Measurements from ENCODE around the gene CEP350. TPM values are rescaled to one million over a fixed set of nuclear protein-coding genes. Genes with fewer than 3 reads are reported as not detected.

The CEP350 gene
- total and polyA plus RNA-seq, 2 experiments from 2014 or later: 19.0 to 72.6 TPM

DNA sequence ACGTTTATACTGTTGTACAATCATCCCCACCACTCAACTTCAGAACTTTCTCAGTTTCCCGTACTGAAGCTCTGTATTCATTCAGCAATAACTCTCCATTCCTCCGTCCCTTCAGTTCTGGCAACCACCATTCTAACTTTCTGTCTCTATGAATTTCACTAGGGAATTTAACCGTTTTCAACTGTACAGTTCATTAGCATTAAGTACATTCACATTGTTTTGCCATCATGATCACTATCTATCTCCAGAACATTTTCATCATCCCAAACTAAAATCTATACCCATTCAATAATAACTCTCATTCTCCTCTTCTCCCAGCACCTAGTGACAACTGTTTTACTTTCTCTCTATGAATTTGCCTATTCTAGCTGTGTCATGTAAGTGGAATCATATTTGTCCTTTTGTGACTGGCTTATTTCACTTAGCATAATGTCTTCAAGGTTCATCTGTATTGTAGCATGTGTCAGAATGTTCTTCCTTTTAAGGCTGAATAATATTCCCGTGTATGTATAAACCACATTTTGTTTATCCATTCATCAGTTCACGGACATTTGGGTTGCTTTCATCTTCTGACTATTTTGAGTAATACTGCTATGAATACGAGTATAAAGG, 75.0 kb downstream of the CEP350 start:
- peaks cover 4% of the 10 kb centered on the region for H4K20me1 ChIP-seq (ENCODE audit: insufficient read depth, poor library complexity, severe bottlenecking)
- no peak overlapping the region for H3K27ac ChIP-seq
- 85% methylated on average over 7 of the region's 7 CpGs for WGBS (ENCODE audit: low lambda C conversion rate, missing lambda C conversion rate)
- no peak overlapping the region for H2AFZ ChIP-seq
- no peaks in the 10 kb centered on the region for H3K9me3 ChIP-seq (ENCODE audit: low read depth)
- no peaks in the 10 kb centered on the region for H3K79me2 ChIP-seq
- no peak for DNase-seq (ENCODE audit: low spot score)
- no peaks in the 10 kb centered on the region for H3K4me1 ChIP-seq (ENCODE audit: insufficient read depth)
- no peak for TF ChIP-seq EZH2 (IDR thresholded peaks at IDR 0.05; ENCODE audit: borderline replicate concordance)
- no peak for TF ChIP-seq EZH2phosphoT487 (IDR thresholded peaks at IDR 0.05; ENCODE audit: low read depth, severe bottlenecking, unreplicated experiment)
- TF ChIP-seq, protein P1, sequence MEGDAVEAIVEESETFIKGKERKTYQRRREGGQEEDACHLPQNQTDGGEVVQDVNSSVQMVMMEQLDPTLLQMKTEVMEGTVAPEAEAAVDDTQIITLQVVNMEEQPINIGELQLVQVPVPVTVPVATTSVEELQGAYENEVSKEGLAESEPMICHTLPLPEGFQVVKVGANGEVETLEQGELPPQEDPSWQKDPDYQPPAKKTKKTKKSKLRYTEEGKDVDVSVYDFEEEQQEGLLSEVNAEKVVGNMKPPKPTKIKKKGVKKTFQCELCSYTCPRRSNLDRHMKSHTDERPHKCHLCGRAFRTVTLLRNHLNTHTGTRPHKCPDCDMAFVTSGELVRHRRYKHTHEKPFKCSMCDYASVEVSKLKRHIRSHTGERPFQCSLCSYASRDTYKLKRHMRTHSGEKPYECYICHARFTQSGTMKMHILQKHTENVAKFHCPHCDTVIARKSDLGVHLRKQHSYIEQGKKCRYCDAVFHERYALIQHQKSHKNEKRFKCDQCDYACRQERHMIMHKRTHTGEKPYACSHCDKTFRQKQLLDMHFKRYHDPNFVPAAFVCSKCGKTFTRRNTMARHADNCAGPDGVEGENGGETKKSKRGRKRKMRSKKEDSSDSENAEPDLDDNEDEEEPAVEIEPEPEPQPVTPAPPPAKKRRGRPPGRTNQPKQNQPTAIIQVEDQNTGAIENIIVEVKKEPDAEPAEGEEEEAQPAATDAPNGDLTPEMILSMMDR (IDR thresholded peaks at IDR 0.05; ENCODE audit: poor library complexity): no peak
- no peak overlapping the region for H3K4me2 ChIP-seq
- no peaks in the 10 kb centered on the region for H3K36me3 ChIP-seq (replicated peaks; ENCODE audit: insufficient read depth, low read depth)
- no peaks in the 10 kb centered on the region for H3K27me3 ChIP-seq
- no peaks in the 10 kb centered on the region for H3K9me2 ChIP-seq (replicated peaks; ENCODE audit: insufficient read depth)
- H3K4me3 ChIP-seq: no peak overlapping the region

DNA sequence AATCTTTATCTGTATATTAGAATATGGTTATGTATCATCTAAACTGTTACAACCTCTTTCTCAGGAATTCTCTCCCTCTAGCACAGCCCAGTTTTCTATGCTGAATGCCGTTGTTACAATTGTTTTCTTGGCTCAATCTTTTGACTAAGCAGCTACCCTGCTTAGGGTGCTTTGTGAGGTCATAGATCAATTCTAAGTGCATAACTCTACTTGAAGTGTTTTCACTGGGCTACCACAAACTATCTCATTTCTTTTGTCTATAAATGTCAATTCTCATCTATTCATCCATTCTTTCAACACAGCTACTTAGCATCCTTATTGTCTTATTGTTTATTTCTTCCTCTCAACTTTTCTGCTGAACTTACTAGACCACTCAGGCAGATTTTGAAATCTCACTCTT, 77.1 kb downstream of the CEP350 start:
- no peak overlapping the region for H3K27ac ChIP-seq
- no peaks in the 10 kb centered on the region for H3K36me3 ChIP-seq (replicated peaks; ENCODE audit: insufficient read depth, low read depth)
- TF ChIP-seq, protein P1 (IDR thresholded peaks at IDR 0.05; ENCODE audit: poor library complexity): no peak
- TF ChIP-seq EZH2 (IDR thresholded peaks at IDR 0.05; ENCODE audit: borderline replicate concordance) (no peak), EZH2phosphoT487 (IDR thresholded peaks at IDR 0.05; ENCODE audit: low read depth, severe bottlenecking, unreplicated experiment) (no peak)

DNA sequence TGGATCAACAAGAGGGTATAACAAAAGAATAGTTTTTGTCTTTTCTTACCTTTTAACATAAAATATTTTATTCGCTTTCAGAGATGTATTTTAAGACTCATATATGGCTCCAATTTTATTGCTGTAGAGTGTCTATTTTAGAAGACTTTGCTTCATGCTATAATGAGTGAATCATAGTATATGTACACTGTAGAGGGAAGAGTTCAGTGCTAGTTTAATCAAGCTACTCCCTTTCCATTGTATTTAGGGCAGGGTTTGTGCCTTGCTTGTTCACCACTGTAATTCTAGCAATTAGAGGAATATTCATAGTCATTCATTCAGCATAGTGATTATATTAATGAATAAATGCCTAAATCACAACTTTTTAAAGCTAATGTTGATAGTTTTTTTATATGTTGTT, 78.8 kb downstream of the CEP350 start:
- WGBS (ENCODE audit: low lambda C conversion rate, missing lambda C conversion rate): 57% methylated on average over 1 of the region's 1 CpG
- no peaks in the 10 kb centered on the region for H3K36me3 ChIP-seq (replicated peaks; ENCODE audit: insufficient read depth, low read depth)

More for the DNA sequence above, 77.1 kb downstream of the CEP350 start:
- no peaks in the 10 kb centered on the region for H3K4me1 ChIP-seq (ENCODE audit: insufficient read depth)
- no peak overlapping the region for H2AFZ ChIP-seq
- DNase-seq (ENCODE audit: low spot score): no peak
- H3K4me2 ChIP-seq: no peak overlapping the region
- peaks cover 4% of the 10 kb centered on the region for H4K20me1 ChIP-seq (ENCODE audit: insufficient read depth, poor library complexity, severe bottlenecking)
- no peaks in the 10 kb centered on the region for H3K9me2 ChIP-seq (replicated peaks; ENCODE audit: insufficient read depth)
- no peaks in the 10 kb centered on the region for H3K9me3 ChIP-seq (ENCODE audit: low read depth)
- no peak overlapping the region for H3K4me3 ChIP-seq
- H3K79me2 ChIP-seq: no peaks in the 10 kb centered on the region
- H3K27me3 ChIP-seq: no peaks in the 10 kb centered on the region
- whole genome bisulfite sequencing (ENCODE audit: low lambda C conversion rate, missing lambda C conversion rate): 80% methylated on average over 1 of the region's 1 CpG

More for the DNA sequence above, 78.8 kb downstream of the CEP350 start:
- TF ChIP-seq EZH2 (IDR thresholded peaks at IDR 0.05; ENCODE audit: borderline replicate concordance): no peak
- TF ChIP-seq, protein P1 (IDR thresholded peaks at IDR 0.05; ENCODE audit: poor library complexity): no peak
- no peak for TF ChIP-seq EZH2phosphoT487 (IDR thresholded peaks at IDR 0.05; ENCODE audit: low read depth, severe bottlenecking, unreplicated experiment)
- DNase-seq (ENCODE audit: low spot score): no peak
- no peaks in the 10 kb centered on the region for H3K27me3 ChIP-seq
- H3K27ac ChIP-seq: no peak overlapping the region
- peaks cover 4% of the 10 kb centered on the region for H4K20me1 ChIP-seq (ENCODE audit: insufficient read depth, poor library complexity, severe bottlenecking)
- H3K4me2 ChIP-seq: no peak overlapping the region
- H3K79me2 ChIP-seq: no peaks in the 10 kb centered on the region
- no peaks in the 10 kb centered on the region for H3K9me2 ChIP-seq (replicated peaks; ENCODE audit: insufficient read depth)
- no peaks in the 10 kb centered on the region for H3K9me3 ChIP-seq (ENCODE audit: low read depth)
- H2AFZ ChIP-seq: no peak overlapping the region
- no peak overlapping the region for H3K4me3 ChIP-seq
- no peaks in the 10 kb centered on the region for H3K4me1 ChIP-seq (ENCODE audit: insufficient read depth)
